Memory B cell (primary cell): ENCODE data around the gene UBE2F.
A peak's percentile ranks its signal among the peaks of the same experiment; 100 is the strongest.

Experiments
- ATAC-seq: fragments of 150-1000 bp; cut with Tn5 transposase; 2 replicates; pipeline ENCODE4 v1.10.0; 2021; ENCODE audit warnings: low read depth, mild to moderate bottlenecking, moderate library complexity
- DNase-seq, 2 donors: peaks; one replicate each; pipeline ENCODE4 v3.0.0; 2022; ENCODE audit warnings: low spot score in 2 of 2
- H3K27ac Mint-ChIP-seq: one replicate; pipeline ENCODE4 v1.8.0; 2022; ENCODE audit warnings: mild to moderate bottlenecking, moderate library complexity, mixed read lengths
- H3K27me3 Mint-ChIP-seq: one replicate; pipeline ENCODE4 v1.8.0; 2022; ENCODE audit warnings: mixed read lengths
- H3K36me3 Mint-ChIP-seq: one replicate; pipeline ENCODE4 v1.8.0; 2022; ENCODE audit warnings: mild to moderate bottlenecking, mixed read lengths
- H3K4me1 Mint-ChIP-seq: one replicate; pipeline ENCODE4 v1.8.0; 2022; ENCODE audit warnings: mixed read lengths
- H3K4me3 Mint-ChIP-seq: one replicate; pipeline ENCODE4 v1.8.0; 2022; ENCODE audit warnings: mild to moderate bottlenecking, moderate library complexity, mixed read lengths
- H3K9me3 Mint-ChIP-seq: one replicate; pipeline ENCODE4 v1.8.0; 2022; ENCODE audit warnings: mixed read lengths

The UBE2F gene

GRCh38 chr2:237966565-237967462 lies at the start of gene UBE2F:
UBE2F (plus strand) TSS chr2:237967014; CDS start chr2:237973108, 6,094 bp downstream.
- DNase-seq = peak; percentile 97 to 98
- peaks cover 22% of the 10 kb centered on the region for H3K4me1 Mint-ChIP-seq
- peak; percentile 90 for ATAC-seq
- H3K36me3 Mint-ChIP-seq = no peaks in the 10 kb centered on the region
- no peaks in the 10 kb centered on the region for H3K27me3 Mint-ChIP-seq
- H3K4me3 Mint-ChIP-seq = peak within 1 kb of the TSS; percentile 83
- H3K27ac Mint-ChIP-seq = peak within 1 kb of the TSS; percentile 64
- peaks cover 4% of the 10 kb centered on the region for H3K9me3 Mint-ChIP-seq

- Mint-ChIP-seq H3K27me3 (peaks cover 5% of the 10 kb centered on the region), H3K27ac (no peak overlapping the region), H3K36me3 (no peaks in the 10 kb centered on the region), H3K4me1 (no peaks in the 10 kb centered on the region), H3K4me3 (no peak overlapping the region), H3K9me3 (no peaks in the 10 kb centered on the region)
- DNase-seq (no peak), ATAC-seq (no peak)
These were observed 49.0 kb upstream of the UBE2F start for GRCh38 chr2:237917696-237918374.

- DNase-seq = no peak
- no peaks in the 10 kb centered on the region for H3K4me1 Mint-ChIP-seq
- peaks cover 1% of the 10 kb centered on the region for H3K9me3 Mint-ChIP-seq
- H3K27ac Mint-ChIP-seq = no peak overlapping the region
- H3K27me3 Mint-ChIP-seq = peaks cover 4% of the 10 kb centered on the region
- no peak for ATAC-seq
- no peaks in the 10 kb centered on the region for H3K36me3 Mint-ChIP-seq
- H3K4me3 Mint-ChIP-seq = no peak overlapping the region
These were observed 47.2 kb upstream of the UBE2F start for GRCh38 chr2:237919593-237919992.

GRCh38 chr2:237920673-237921072 lies 46.1 kb upstream of the UBE2F start:
- no peak for ATAC-seq
- Mint-ChIP-seq H3K36me3 (no peaks in the 10 kb centered on the region), H3K4me3 (no peak overlapping the region), H3K27me3 (peaks cover 4% of the 10 kb centered on the region), H3K27ac (no peak overlapping the region), H3K9me3 (peaks cover 1% of the 10 kb centered on the region), H3K4me1 (no peaks in the 10 kb centered on the region)
- no peak for DNase-seq

GRCh38 chr2:237921967-237922492 lies 44.8 kb upstream of the UBE2F start:
- no peak overlapping the region for H3K27ac Mint-ChIP-seq
- H3K36me3 Mint-ChIP-seq = no peaks in the 10 kb centered on the region
- H3K9me3 Mint-ChIP-seq = peaks cover 1% of the 10 kb centered on the region
- ATAC-seq = no peak
- DNase-seq = no peak
- H3K4me3 Mint-ChIP-seq = no peak overlapping the region
- peaks cover 4% of the 10 kb centered on the region for H3K27me3 Mint-ChIP-seq
- H3K4me1 Mint-ChIP-seq = no peaks in the 10 kb centered on the region

- Mint-ChIP-seq H3K27ac (no peak overlapping the region), H3K4me1 (no peaks in the 10 kb centered on the region), H3K4me3 (no peak overlapping the region), H3K9me3 (peaks cover 1% of the 10 kb centered on the region), H3K27me3 (peaks cover 4% of the 10 kb centered on the region), H3K36me3 (no peaks in the 10 kb centered on the region)
- ATAC-seq (no peak), DNase-seq (no peak)
These were observed 44.0 kb upstream of the UBE2F start for GRCh38 chr2:237922641-237923361.

- H3K27ac Mint-ChIP-seq = no peak overlapping the region
- DNase-seq (peak; percentile 73 to 81), ATAC-seq (peak; percentile 98)
- H3K4me3 Mint-ChIP-seq = no peak overlapping the region
- peaks cover 8% of the 10 kb centered on the region for H3K27me3 Mint-ChIP-seq
- no peaks in the 10 kb centered on the region for H3K36me3 Mint-ChIP-seq
- peaks cover 3% of the 10 kb centered on the region for H3K9me3 Mint-ChIP-seq
- no peaks in the 10 kb centered on the region for H3K4me1 Mint-ChIP-seq
These were observed 43.2 kb upstream of the UBE2F start for GRCh38 chr2:237923481-237924163.

GRCh38 chr2:237924164-237924534 lies 42.7 kb upstream of the UBE2F start:
- H3K27ac Mint-ChIP-seq = no peak overlapping the region

GRCh38 chr2:237927135-237927534 lies 39.7 kb upstream of the UBE2F start:
- ATAC-seq (no peak), DNase-seq (no peak)
- no peak overlapping the region for H3K27ac Mint-ChIP-seq

More at GRCh38 chr2:237924164-237924534, 42.7 kb upstream of the UBE2F start:
- Mint-ChIP-seq H3K4me1 (no peaks in the 10 kb centered on the region), H3K4me3 (no peak overlapping the region), H3K27me3 (peaks cover 9% of the 10 kb centered on the region), H3K9me3 (peaks cover 3% of the 10 kb centered on the region), H3K36me3 (no peaks in the 10 kb centered on the region)
- ATAC-seq = no peak
- DNase-seq = no peak

GRCh38 chr2:237927986-237928385 lies 38.8 kb upstream of the UBE2F start:
- DNase-seq = no peak
- no peak overlapping the region for H3K27ac Mint-ChIP-seq
- H3K4me1 Mint-ChIP-seq = no peaks in the 10 kb centered on the region
- H3K9me3 Mint-ChIP-seq = peaks cover 6% of the 10 kb centered on the region
- no peak overlapping the region for H3K4me3 Mint-ChIP-seq
- H3K27me3 Mint-ChIP-seq = peaks cover 14% of the 10 kb centered on the region
- no peak for ATAC-seq
- peaks cover 7% of the 10 kb centered on the region for H3K36me3 Mint-ChIP-seq

More at GRCh38 chr2:237927135-237927534, 39.7 kb upstream of the UBE2F start:
- H3K27me3 Mint-ChIP-seq = peaks cover 14% of the 10 kb centered on the region
- H3K4me3 Mint-ChIP-seq = no peak overlapping the region
- no peaks in the 10 kb centered on the region for H3K4me1 Mint-ChIP-seq
- H3K36me3 Mint-ChIP-seq = peaks cover 7% of the 10 kb centered on the region
- peaks cover 6% of the 10 kb centered on the region for H3K9me3 Mint-ChIP-seq

- no peak for ATAC-seq
- no peak overlapping the region for H3K27ac Mint-ChIP-seq
These were observed 36.8 kb upstream of the UBE2F start for GRCh38 chr2:237929979-237930378.

GRCh38 chr2:237931205-237931721 lies 35.6 kb upstream of the UBE2F start:
- no peak overlapping the region for H3K27ac Mint-ChIP-seq
- H3K4me3 Mint-ChIP-seq = no peak overlapping the region
- DNase-seq = no peak
- H3K4me1 Mint-ChIP-seq = no peaks in the 10 kb centered on the region
- peaks cover 5% of the 10 kb centered on the region for H3K9me3 Mint-ChIP-seq
- H3K36me3 Mint-ChIP-seq = peaks cover 7% of the 10 kb centered on the region
- ATAC-seq = peak; percentile 32
- H3K27me3 Mint-ChIP-seq = peaks cover 29% of the 10 kb centered on the region

More at GRCh38 chr2:237929979-237930378, 36.8 kb upstream of the UBE2F start:
- H3K4me1 Mint-ChIP-seq = no peaks in the 10 kb centered on the region
- peaks cover 24% of the 10 kb centered on the region for H3K27me3 Mint-ChIP-seq
- peaks cover 7% of the 10 kb centered on the region for H3K36me3 Mint-ChIP-seq
- H3K4me3 Mint-ChIP-seq = no peak overlapping the region
- no peak for DNase-seq
- H3K9me3 Mint-ChIP-seq = peaks cover 5% of the 10 kb centered on the region

- Mint-ChIP-seq H3K9me3 (peaks cover 5% of the 10 kb centered on the region), H3K36me3 (peaks cover 7% of the 10 kb centered on the region), H3K27me3 (peaks cover 29% of the 10 kb centered on the region), H3K4me1 (no peaks in the 10 kb centered on the region), H3K27ac (no peak overlapping the region), H3K4me3 (no peak overlapping the region)
- DNase-seq (no peak), ATAC-seq (no peak)
These were observed 34.1 kb upstream of the UBE2F start for GRCh38 chr2:237932731-237933131.
